MM.1S (cell line): ENCODE results near the gene SLC12A4.
A peak's percentile ranks its signal among the peaks of the same experiment; 100 is the strongest.

Source experiments
- DNase-seq: peaks from one replicate; pipeline ENCODE4 v3.0.0-alpha.2; 2015
- H2AFZ ChIP-seq: fragments of 300-600 bp; sonication (generic); 2 replicates; pipeline ENCODE4 v1.6.0; 2016; ENCODE audit warnings: antibody characterized with exemption, low read length
- H3F3A ChIP-seq: fragments of 300-600 bp; sonication (generic); 2 replicates; pipeline ENCODE4 v1.6.1; 2016; ENCODE audit warnings: mild to moderate bottlenecking, antibody characterized with exemption, low read length, moderate library complexity, mixed read lengths; ENCODE audit not compliant: insufficient read depth
- H3K27ac ChIP-seq: fragments of 300-600 bp; sonication (generic); 2 replicates; pipeline ENCODE4 v1.5.1; 2016; ENCODE audit warnings: mild to moderate bottlenecking, low read length
- H3K27me3 ChIP-seq: fragments of 300-600 bp; sonication (generic); replicated peaks from 2 replicates; pipeline ENCODE4 v1.6.0; 2016; ENCODE audit warnings: low read length; ENCODE audit not compliant: insufficient read depth
- H3K36me3 ChIP-seq: fragments of 300-600 bp; sonication (generic); replicated peaks from 2 replicates; pipeline ENCODE4 v1.6.1; 2016; ENCODE audit warnings: mild to moderate bottlenecking, low read length, mixed read lengths; ENCODE audit not compliant: insufficient read depth
- H3K4me1 ChIP-seq: fragments of 300-600 bp; sonication (generic); 2 replicates; pipeline ENCODE4 v1.6.1; 2016; ENCODE audit warnings: low read length, mixed read lengths
- H3K4me2 ChIP-seq: fragments of 300-600 bp; sonication (generic); 2 replicates; pipeline ENCODE4 v1.6.0; 2016; ENCODE audit warnings: low read depth, low read length
- H3K4me3 ChIP-seq: fragments of 300-600 bp; sonication (generic); 2 replicates; pipeline ENCODE4 v1.5.1; 2016; ENCODE audit warnings: low read length, mixed read lengths
- H3K79me2 ChIP-seq: fragments of 300-600 bp; sonication (generic); 2 replicates; pipeline ENCODE4 v1.6.1; 2016; ENCODE audit warnings: mixed run types, low read length, mixed read lengths
- H3K9ac ChIP-seq: fragments of 300-600 bp; sonication (generic); 2 replicates; pipeline ENCODE4 v1.6.1; 2016; ENCODE audit warnings: low read length, mixed read lengths
- H3K9me2 ChIP-seq: fragments of 300-600 bp; sonication (generic); replicated peaks from 2 replicates; pipeline ENCODE4 v1.6.1; 2016; ENCODE audit warnings: mild to moderate bottlenecking, low read length, mixed read lengths; ENCODE audit not compliant: insufficient read depth
- H3K9me3 ChIP-seq: fragments of 300-600 bp; sonication (generic); replicated peaks from 2 replicates; pipeline ENCODE4 v1.6.1; 2016; ENCODE audit warnings: mild to moderate bottlenecking, low read length, mixed read lengths; ENCODE audit not compliant: insufficient read depth
- H4K20me1 ChIP-seq: fragments of 300-600 bp; sonication (generic); 2 replicates; pipeline ENCODE4 v1.6.1; 2016; ENCODE audit warnings: mild to moderate bottlenecking, low read length, moderate library complexity, mixed read lengths; ENCODE audit not compliant: insufficient read depth
- EZH2 ChIP-seq: fragments of 300-600 bp; sonication (generic); optimal IDR thresholded peaks from 2 replicates; pipeline ENCODE3; 2017; ENCODE audit warnings: low read depth, mild to moderate bottlenecking, antibody characterized with exemption, low read length, mixed read lengths
- EZH2phosphoT487 ChIP-seq: fragments of 300-600 bp; sonication (generic); IDR thresholded peaks from 2 replicates; pipeline ENCODE4 v1.6.1; 2018; ENCODE audit warnings: antibody characterized with exemption, low read length
- TF ChIP-seq, protein P1 (sequence below): fragments of 300-600 bp; sonication (generic); IDR thresholded peaks from 2 replicates; pipeline ENCODE4 v1.5.1; 2016; ENCODE audit warnings: antibody characterized with exemption, low read length, mixed read lengths

The SLC12A4 gene

DNA sequence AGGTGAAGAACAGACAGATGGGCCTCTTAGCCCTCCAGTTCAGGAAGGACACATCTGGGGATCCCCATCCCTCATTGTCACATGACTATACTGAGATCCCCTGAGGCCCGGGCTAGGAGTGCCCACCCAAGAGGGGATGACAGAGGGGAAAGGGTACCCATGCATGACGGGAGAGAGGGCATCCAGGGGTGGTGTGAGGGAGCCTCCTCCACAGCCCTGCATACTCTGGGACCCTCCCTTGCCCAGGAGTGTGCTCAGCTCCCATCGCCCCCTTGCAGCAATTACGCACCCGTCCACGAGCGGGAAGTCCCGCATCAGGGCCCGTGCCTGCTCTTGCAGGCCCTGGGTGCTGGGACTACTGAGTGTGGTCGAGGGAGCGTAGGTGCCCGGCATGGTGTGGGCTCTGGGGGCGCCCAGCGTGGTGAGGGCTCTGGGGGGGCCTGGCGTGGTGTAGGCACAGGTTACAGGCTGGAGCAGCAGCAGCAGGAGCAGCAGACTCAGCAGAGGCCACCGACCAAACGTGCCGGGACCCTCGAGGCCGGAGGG is 24.3 kb upstream of the SLC12A4 start:
- Histone ChIP-seq H3K27me3 (no peaks in the 10 kb centered on the region), H3K36me3 (no peaks in the 10 kb centered on the region), H3K4me1 (peaks cover 10% of the 10 kb centered on the region), H3K9ac (no peak overlapping the region; the same call in 1 of the 2 replicates), H3K27ac (no peak overlapping the region), H2AFZ (peak overlapping the region; percentile 100), H4K20me1 (no peaks in the 10 kb centered on the region), H3F3A (no peaks in the 10 kb centered on the region), H3K79me2 (no peaks in the 10 kb centered on the region), H3K4me3 (peak overlapping the region; percentile 58; the same call in 1 of the 2 replicates), H3K9me3 (no peaks in the 10 kb centered on the region), H3K4me2 (peak overlapping the region; percentile 95; the same call in 1 of the 2 replicates), H3K9me2 (no peaks in the 10 kb centered on the region)
- TF ChIP-seq EZH2 (no peak), EZH2phosphoT487 (no peak)
- TF ChIP-seq, protein P1, sequence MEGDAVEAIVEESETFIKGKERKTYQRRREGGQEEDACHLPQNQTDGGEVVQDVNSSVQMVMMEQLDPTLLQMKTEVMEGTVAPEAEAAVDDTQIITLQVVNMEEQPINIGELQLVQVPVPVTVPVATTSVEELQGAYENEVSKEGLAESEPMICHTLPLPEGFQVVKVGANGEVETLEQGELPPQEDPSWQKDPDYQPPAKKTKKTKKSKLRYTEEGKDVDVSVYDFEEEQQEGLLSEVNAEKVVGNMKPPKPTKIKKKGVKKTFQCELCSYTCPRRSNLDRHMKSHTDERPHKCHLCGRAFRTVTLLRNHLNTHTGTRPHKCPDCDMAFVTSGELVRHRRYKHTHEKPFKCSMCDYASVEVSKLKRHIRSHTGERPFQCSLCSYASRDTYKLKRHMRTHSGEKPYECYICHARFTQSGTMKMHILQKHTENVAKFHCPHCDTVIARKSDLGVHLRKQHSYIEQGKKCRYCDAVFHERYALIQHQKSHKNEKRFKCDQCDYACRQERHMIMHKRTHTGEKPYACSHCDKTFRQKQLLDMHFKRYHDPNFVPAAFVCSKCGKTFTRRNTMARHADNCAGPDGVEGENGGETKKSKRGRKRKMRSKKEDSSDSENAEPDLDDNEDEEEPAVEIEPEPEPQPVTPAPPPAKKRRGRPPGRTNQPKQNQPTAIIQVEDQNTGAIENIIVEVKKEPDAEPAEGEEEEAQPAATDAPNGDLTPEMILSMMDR = no peak
- no peak for DNase-seq

DNA sequence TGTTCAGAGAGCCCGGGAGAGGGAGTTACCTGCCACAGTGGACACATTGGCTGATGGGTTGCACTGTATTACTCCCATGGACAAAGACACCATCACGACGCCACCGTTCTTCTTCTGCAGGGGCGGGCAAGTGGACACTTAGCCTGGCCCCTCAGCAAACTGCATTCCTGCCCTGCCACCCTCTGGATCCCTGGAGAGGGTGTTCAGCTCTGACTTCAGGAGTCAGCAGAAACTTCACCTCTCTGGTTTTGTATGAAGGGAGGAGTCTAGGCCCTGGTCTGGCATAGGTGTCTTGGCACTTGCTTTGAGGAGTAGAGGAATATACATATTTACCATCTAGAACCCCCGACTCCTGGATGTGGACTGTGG is 21.6 kb upstream of the SLC12A4 start:
- no peak overlapping the region for H2AFZ ChIP-seq
- H3K4me1 ChIP-seq = peaks cover 17% of the 10 kb centered on the region
- TF ChIP-seq, protein P1 = no peak
- TF ChIP-seq EZH2 (no peak), EZH2phosphoT487 (no peak)
- H3K79me2 ChIP-seq = no peaks in the 10 kb centered on the region
- H3K4me2 ChIP-seq = no peak overlapping the region
- H3K9me3 ChIP-seq = no peaks in the 10 kb centered on the region
- no peaks in the 10 kb centered on the region for H3K9me2 ChIP-seq
- no peak for DNase-seq
- H3K27ac ChIP-seq = no peak overlapping the region
- no peak overlapping the region for H3K9ac ChIP-seq
- H3K4me3 ChIP-seq = no peak overlapping the region
- no peaks in the 10 kb centered on the region for H4K20me1 ChIP-seq
- H3K27me3 ChIP-seq = no peaks in the 10 kb centered on the region
- no peaks in the 10 kb centered on the region for H3K36me3 ChIP-seq
- H3F3A ChIP-seq = peaks cover under 1% of the 10 kb centered on the region

DNA sequence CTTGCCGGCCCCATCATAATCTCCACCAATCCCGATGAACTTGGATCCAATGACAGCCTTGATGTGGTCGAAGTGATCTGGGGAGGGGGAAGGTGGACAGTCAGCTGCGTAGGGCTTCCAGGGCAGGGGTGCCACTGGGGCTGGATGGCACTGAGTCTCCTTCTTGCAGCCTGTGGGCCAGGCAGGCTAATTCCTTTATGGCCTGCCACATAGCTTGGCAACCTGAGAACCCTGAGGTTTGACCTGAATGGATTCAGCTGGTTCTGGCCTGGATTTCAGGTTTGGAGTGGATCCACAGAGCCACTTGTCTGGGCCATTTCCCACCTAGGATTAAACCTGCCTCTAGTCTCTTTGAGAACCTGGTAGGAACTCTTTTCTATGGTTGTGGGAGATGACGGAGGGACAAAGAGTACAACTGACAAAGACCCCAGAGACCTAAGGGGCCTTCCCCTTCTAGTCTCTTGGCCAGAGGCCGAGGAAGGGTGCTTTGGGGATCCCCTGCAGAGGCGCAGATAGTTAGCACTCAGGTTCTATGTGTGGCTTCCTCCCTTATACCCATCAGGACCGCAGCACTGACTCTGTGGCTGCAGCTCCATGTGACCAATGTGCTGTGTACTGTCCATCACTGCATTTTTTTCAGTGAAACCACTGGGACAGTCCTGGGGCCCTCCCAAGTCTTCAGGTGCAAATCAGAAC is 21.0 kb upstream of the SLC12A4 start:
- Histone ChIP-seq H2AFZ (no peak overlapping the region), H4K20me1 (no peaks in the 10 kb centered on the region)
- no peak for TF ChIP-seq EZH2
- no peak for TF ChIP-seq EZH2phosphoT487
- TF ChIP-seq, protein P1 = no peak

More for the DNA sequence above, 21.0 kb upstream of the SLC12A4 start:
- no peaks in the 10 kb centered on the region for H3K27me3 ChIP-seq
- H3K36me3 ChIP-seq = no peaks in the 10 kb centered on the region
- no peaks in the 10 kb centered on the region for H3K79me2 ChIP-seq
- no peak overlapping the region for H3K9ac ChIP-seq
- H3K27ac ChIP-seq = no peak overlapping the region
- H3K9me2 ChIP-seq = no peaks in the 10 kb centered on the region
- no peaks in the 10 kb centered on the region for H3K9me3 ChIP-seq
- H3K4me3 ChIP-seq = no peak overlapping the region
- H3K4me1 ChIP-seq = peaks cover 20% of the 10 kb centered on the region
- no peak for DNase-seq
- H3F3A ChIP-seq = peaks cover 6% of the 10 kb centered on the region
- H3K4me2 ChIP-seq = no peak overlapping the region
